NCI-H2081 (cell line): Measurements from ENCODE around the gene CAMTA1.
A peak's percentile ranks its signal among the peaks of the same experiment; 100 is the strongest.

Source experiments
- DNase-seq, 2 experiments: peaks; one replicate each; lab custom pipeline; 2025; lab: John Stamatoyannopoulos, UW

The CAMTA1 gene

DNA sequence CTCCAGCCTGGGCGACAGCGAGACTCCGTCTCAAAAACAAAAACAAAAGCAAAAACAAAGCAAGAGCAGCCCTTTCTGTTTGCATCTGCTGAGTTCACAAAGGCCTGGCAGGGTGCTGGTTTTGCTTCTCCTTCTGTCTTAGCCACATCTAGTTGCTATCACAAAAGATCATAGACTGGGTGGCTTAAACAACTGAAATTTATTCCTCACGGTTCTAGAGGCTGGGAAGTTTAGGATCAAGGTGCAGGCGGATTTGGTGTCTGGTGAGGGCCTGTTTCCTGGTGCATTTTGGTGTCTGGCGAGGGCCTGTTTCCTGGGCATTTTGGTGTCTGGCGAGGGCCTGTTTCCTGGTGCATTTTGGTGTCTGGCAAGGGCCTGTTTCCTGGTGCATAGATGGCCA, 471.3 kb downstream of the CAMTA1 start:
- no peak for DNase-seq

- DNase-seq: no peak
These were observed 472.0 kb downstream of the CAMTA1 start for GRCh38 chr1:7257225-7257624.

GRCh38 chr1:7258589-7259135, 473.4 kb downstream of the CAMTA1 start:
- no peak for DNase-seq

GRCh38 chr1:7259955-7260354, 474.7 kb downstream of the CAMTA1 start:
- DNase-seq: no peak

GRCh38 chr1:7261490-7261889, 476.2 kb downstream of the CAMTA1 start:
- no peak for DNase-seq

- DNase-seq: peak; percentile 72 to 95
These were observed 477.4 kb downstream of the CAMTA1 start for GRCh38 chr1:7262611-7263010.

DNA sequence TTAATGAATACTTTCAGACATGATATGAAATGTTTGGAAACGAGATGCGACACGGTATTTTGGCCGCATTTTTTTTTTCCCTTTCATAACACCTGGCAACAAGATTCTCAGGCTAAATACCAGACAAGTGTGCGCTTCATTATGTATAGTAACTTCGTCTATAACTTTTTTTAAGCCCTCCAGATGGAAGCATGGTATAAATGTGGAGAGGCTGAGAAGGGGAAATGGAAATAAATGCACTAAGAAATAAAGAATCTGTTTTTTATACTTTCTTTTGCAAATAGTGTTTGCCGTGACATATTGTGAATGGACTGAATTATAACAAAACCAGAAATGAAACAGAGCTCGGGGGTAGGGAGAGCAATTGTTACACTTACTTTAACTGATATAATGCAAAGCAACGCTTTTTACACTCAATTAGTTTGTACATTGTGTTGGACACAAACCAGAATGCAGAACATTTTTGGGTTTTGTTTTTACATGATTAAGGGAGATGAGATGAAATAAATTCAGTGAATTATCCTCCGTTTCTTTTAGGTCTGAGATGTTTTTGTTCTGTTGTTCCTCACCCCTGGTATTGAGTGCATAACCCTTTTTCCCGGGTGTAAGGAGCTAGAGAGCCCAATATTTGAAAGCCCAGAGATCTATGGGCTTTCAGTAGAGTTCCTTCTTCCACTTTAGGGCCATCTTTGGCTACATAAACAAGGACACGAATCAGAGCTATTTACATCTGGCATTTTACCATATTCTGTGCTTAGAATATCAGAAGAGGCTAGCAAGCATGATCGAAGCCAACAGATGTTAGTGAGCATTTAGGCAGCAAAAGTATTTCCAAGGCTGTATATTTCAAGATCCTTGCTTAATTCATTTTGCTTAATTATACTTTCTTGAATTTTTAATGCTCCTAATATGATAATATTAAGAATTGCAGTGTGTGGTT, 478.0 kb downstream of the CAMTA1 start:
- DNase-seq: no peak

DNA sequence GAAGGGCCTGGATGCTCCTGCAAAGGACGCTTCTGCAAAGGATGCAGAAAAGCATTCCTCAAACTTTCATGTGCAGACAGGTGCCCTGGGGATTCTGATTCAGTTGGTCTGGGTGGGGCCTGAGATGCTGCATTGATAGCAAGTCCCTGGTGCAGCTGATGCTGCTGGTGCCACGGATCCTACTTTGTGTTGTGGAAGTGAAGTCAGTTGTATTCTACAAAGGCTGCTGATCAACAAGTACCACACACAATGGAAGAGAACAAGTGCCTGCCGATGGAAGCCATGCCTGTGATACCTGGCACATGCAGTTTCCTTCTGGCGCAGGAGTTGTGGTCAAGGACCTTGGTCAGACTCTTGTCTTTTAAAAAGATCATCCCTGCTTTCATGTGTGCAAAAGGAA, 478.8 kb downstream of the CAMTA1 start:
- DNase-seq: no peak

DNA sequence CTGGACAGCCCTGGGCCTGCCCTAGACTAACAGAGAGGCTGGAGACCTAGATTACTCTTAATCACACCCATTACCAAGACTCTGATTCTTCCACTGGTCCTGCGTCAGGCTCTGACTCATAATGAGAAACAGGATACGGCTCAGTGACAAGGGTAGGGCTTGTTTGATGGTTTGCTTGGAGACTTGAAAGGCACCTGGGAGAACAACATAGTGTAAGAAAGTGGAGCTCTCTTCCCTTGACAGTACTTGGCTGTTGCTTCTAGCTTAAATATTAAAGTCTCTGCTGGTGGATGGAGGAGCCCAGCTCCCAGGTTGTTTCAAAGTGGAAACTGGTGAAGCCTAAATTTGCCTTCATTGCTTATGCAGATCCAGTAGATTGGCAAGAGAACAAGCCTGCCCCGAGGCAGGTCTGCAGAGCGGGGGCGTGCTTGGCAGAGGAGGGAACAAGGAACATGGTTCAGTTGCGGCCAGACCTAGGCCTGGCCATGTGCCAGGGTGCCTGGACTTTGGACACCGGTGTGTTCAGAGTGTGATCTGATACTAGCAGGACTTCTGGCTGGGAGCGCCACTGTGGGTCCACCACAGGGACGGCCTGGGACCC, 480.6 kb downstream of the CAMTA1 start:
- DNase-seq: peak in 1 of 2 experiments; percentile 50

DNA sequence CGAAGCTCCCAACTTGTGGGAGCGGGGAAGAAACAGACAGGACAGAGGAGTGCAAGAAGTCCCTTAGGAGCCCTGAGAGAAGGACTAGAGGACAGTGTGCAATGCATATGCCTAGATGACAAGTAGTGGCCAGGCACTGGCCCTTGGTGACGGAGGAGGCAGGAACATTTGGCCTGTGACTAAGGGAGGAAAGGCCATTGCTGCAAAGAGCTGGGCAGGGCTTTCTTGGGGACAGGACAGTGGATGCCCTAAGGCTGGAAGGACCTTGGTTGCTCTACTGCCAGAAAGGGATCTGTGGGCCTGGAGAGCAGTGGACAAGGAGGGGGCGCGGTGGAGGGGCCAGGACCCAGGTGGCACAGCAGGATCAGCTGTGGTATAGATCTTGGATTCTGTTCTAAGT, 481.3 kb downstream of the CAMTA1 start:
- DNase-seq: no peak

DNA sequence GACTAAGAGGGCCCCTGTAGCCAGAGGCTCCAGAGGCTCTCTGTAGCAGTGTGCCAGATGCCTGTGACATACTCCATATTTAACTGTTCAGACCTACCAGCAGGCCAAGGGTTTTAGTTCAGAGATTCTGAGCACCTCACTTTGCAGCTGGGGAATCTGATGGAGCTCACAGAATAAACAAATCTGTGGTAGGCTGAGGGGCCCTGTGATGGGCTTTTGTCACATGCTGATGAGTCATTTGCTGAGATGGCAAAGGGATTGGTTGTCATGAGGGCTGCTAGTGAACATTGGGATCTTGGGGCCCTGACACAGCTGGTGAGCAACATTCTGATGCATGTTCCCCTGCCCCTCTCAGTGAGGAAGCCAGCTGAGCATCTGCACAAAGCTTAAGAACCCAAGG, 482.2 kb downstream of the CAMTA1 start:
- DNase-seq: no peak

- no peak for DNase-seq
These were observed 483.7 kb downstream of the CAMTA1 start for GRCh38 chr1:7268983-7269382.

- no peak for DNase-seq
These were observed 484.3 kb downstream of the CAMTA1 start for GRCh38 chr1:7269525-7269924.

- no peak for DNase-seq
These were observed 489.0 kb downstream of the CAMTA1 start for GRCh38 chr1:7274256-7274655.

- DNase-seq: peak; percentile 97 to 100
These were observed 492.8 kb downstream of the CAMTA1 start for GRCh38 chr1:7278045-7278444.

DNA sequence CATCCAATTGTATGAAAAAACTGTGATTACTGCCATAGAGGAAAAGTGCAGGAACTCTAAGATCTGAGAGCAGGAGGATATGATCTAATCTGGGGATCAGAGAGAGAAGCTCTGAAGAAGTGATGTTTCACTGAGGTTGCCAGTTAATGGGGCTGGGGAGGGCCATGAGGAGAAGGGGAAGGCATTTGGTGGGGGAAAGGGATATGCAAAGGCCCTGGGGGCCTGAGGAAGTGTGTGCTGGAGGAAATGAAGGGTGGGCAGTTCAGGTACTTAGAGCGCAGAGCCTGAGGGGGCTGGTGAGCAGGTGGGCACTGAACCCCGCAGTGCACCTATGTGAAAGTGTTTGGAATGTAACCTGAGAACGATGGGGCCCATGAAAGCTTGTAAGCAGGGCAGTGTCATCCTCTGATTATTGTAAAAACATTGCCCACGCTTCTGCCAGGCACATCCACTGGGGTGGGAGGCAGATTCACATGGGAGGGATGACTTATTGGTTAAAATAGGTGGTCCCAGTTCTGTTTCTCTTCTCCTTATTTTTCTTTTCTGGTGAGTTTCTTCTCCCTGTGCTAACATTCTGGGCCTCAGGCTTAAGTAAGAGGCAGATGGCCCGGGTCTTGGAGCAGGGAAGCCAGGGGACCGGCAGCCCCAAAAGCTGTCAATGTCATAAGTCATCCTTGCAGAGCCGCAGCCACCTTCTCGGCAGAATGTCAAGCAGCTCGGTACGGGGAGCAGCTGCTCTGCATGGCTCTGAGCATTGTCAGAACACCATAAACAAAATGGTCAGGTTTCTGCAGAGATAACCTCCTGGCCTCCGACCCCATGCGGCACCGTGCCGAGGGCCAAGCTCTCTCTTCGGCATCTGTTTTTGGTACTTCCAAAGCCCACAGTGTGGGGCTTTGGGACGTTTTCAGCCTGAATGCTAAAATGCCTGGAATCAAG, 493.8 kb downstream of the CAMTA1 start:
- DNase-seq: peak; percentile 49 to 67

- peak in 1 of 2 experiments; percentile 21 for DNase-seq
These were observed 494.5 kb downstream of the CAMTA1 start for GRCh38 chr1:7279769-7280168.

- peak in 1 of 2 experiments; percentile 58 for DNase-seq
These were observed 495.2 kb downstream of the CAMTA1 start for GRCh38 chr1:7280347-7280960.

- DNase-seq: no peak
These were observed 496.6 kb downstream of the CAMTA1 start for GRCh38 chr1:7281821-7282220.

DNA sequence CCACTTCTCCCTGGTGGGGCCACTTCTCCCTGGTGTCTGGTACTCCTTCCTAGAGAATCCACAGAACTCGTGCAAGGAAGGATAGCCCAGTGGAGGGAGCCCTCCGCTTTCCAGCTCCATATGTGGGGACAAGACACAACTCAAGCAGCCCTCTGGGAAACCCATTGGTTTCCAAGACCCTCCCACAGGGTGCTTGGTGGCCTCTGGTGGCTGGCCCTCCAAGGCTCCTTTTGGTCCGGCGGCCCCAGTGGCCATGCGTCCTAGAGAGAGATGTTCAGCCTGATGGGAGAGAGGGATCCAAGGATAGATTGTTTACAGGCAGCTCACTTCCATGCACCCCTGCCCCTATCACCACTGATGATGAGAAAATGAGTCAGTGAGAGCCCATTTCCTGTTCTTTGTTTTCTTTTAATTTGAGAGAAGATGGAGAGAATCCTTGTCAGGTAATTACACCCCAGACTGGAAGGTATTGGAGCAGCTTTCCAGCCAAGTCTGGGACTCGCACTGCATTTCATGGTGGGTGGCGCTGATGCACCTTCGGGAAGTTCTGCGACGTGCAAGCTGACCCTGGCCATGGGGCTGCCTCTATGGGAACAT, 499.7 kb downstream of the CAMTA1 start:
- DNase-seq: no peak

DNA sequence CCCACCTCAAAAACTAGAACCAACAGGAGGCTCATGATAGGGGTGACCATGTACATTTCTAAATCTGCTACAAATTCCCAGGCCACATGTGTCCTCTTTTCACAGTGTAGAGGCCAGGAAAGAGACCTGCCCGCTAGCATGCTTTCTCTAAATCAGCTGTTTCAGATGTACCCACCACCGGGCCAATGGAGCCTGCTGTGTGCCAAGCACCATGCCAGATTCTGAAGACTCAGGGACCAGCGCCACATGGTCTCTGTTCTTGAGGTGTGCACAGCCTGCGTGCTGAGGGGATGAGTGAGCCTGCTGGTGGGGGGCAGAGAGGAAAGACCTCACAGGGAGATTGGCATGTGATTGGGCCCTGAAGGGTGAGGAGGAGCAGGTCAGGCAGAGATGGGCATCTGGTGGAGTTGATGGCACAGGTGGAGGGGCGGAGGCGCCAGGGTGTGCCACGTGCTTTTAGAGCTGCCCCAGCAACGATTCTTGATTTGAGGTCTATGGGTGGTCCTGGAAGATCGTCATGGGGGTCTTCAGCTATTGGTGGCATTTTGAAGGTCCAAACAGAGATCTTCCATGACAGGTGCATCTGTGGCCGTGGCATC, 500.7 kb downstream of the CAMTA1 start:
- no peak for DNase-seq
